Middle frontal gyrus (tissue), 1 donor: ENCODE data around the gene BRMS1.
A peak's percentile ranks its signal among the peaks of the same experiment; 100 is the strongest.
"Not testable (repeated sequence)": the region's sequence is repeated elsewhere in the genome, so short reads cannot be mapped to it uniquely, and the experiment has no call there.

ENCODE experiments used
- DNase-seq: peaks from one replicate; pipeline ENCODE4 v3.0.0-alpha.2; 2015; ENCODE audit warnings: low spot score; ENCODE audit errors: extremely low spot score

BRMS1 gene, protein sequence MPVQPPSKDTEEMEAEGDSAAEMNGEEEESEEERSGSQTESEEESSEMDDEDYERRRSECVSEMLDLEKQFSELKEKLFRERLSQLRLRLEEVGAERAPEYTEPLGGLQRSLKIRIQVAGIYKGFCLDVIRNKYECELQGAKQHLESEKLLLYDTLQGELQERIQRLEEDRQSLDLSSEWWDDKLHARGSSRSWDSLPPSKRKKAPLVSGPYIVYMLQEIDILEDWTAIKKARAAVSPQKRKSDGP

DNA sequence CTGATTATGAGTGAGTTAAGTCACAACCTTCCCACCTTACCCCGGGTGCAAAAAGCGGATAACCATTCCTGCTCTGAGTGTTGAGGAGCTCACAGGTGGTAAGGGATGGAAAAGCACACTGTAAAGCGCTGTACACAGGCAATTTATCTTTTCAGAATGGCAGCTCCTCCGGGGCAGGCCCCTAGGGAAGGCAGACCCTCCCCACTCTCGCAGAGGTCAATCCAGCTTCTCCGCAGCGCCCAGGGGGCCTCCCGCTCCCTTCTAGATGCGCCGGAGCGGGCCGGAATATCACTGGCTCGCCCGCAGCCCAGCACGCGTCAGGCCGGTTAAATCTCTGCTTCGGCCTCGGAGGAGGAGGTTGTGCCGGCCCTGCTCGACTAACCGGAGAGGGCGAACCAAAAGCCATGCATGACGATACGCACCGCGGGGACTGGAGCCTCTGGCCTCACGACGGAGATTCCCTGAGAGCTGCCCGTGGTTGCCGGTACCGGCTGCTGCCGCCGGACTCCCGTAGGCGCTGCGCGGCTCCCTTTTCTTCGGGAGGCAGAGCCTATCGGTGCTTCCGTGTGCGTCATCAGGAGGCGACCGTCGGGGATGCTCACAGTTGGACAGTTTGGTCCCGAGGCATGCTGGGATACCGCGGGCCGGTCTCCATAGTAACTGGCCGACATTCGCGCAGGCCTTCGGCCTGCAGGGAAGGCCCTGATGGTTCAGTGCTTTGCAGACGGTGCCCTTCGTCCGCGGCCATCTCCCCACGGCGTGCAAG, at the start of gene BRMS1:
Gene BRMS1 (minus strand): TSS at position 555 of the 766 bp plus-strand sequence. CDS start 2,870 bp downstream, outside the sequence.
- peak; percentile 93 for DNase-seq

DNA sequence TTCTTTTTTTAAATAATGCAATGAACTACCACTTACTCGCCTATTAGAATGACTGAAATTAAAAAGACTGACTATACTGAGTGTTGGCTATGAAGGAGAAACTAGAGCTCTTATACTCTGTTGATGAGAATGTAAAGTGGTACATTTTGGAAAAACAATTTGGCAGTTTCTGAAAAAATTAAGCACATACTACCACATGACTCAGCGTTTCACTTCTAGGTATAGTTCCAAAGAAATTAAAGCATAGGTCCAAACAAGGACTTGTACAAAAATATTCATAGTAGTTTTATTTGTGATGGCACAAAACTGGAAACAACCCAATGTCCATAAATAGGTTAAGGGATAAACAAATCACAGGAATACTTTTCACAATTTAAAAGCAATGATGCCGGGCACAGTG, 49.0 kb upstream of the BRMS1 start:
- DNase-seq, result no peak

DNA sequence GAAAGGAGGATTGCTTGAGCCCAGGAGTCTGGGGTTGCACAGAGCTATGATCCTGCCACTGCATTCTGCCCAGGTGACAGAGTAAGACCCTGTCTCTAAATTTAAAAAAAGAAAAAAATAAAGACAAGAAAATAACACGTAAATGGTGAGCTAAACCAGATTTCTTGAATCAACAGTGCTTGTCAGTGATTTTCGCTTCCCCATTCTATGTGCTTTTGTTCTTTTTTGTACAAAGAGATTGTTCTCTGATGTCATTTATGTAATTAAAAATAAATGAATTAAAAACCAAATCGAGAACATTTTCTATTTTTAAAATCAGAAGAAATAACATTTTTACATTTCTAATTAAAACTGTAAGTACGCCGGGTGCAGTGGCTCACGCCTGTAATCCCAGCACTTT, 46.4 kb upstream of the BRMS1 start:
- no peak for DNase-seq

DNA sequence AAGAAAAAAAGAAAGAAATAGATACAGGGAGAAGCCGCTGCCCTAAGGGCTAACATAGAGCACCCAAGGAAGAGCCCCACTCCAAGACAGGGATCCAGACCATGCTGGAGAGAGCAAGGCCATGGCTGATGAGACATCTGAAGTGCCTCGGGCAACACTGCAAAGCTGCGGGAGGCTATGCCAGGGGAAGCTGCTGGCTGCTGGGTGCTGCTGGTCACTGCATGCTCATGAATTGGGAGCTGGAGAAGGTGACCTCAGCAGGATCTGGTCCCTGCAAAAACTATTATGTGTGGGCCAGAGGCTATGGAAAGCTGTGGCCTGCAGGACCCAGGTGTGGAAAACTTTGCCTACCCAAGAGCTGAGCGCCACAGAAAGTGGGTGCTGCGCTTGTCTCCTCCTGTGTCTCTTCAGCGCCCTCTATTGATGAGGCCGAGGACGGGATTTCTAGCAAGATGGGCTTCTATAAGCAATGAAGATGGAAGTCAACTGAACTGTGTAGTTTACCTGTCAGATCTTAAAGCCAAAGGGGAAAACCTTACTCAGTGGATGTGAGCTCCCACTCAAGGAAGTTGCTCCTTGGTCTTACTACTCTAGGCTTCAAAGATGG, 44.0 kb upstream of the BRMS1 start:
- DNase-seq, result no peak

- DNase-seq, result peak; percentile 76
These were observed 41.5 kb upstream of the BRMS1 start for GRCh38 chr11:66386171-66387069.

- DNase-seq, result not testable (repeated sequence)
These were observed 39.4 kb upstream of the BRMS1 start for GRCh38 chr11:66384316-66384715.

- not testable (repeated sequence) for DNase-seq
These were observed 35.4 kb upstream of the BRMS1 start for GRCh38 chr11:66380264-66380663.

DNA sequence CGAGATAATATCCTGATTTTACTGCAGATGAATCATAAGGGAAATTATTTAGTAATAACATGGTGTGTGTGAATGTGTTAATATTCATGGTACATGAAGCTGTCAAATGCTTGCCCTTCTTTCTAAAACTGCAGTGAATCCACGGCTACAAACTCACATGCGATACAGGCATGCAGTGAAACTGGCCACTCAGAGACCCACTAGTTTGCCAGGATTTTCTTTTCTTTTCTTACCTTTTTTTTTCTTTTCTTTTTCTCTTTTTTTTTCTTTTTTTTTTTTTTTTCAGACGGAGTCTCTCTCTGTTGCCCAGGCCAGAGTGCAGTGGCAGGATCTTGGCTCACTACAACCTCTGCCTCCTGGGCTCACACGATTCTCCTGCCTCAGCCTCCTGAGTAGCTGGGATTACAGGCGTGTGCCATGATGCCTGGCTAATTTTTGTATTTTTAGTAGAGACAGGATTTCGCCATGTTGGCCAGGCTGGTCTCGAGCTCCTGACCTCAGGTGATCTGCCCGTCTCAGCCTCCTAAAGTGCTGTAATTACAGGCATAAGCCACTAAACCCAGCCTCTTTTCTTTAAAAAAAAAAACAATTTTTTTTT, 28.9 kb upstream of the BRMS1 start:
- not testable (repeated sequence) for DNase-seq

DNA sequence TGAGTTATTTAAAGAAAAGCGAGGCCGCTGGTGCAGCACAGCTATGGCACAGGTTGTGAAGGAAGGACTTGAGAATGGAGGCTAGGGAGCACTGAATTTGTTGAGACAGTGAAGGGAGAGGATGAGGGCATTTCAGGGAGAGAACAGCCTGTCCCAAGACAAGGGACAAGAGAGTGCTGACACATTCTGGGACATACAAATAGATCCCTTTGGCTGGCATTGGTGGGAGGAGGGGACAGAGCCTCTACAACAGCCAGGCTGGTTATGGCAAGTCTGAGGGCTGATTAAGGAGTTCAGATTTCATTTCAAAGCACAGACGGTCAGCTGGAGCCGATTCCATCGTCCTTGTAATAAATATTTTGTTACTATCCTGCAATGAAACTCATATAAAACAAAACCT, 28.4 kb upstream of the BRMS1 start:
- DNase-seq, result no peak

DNA sequence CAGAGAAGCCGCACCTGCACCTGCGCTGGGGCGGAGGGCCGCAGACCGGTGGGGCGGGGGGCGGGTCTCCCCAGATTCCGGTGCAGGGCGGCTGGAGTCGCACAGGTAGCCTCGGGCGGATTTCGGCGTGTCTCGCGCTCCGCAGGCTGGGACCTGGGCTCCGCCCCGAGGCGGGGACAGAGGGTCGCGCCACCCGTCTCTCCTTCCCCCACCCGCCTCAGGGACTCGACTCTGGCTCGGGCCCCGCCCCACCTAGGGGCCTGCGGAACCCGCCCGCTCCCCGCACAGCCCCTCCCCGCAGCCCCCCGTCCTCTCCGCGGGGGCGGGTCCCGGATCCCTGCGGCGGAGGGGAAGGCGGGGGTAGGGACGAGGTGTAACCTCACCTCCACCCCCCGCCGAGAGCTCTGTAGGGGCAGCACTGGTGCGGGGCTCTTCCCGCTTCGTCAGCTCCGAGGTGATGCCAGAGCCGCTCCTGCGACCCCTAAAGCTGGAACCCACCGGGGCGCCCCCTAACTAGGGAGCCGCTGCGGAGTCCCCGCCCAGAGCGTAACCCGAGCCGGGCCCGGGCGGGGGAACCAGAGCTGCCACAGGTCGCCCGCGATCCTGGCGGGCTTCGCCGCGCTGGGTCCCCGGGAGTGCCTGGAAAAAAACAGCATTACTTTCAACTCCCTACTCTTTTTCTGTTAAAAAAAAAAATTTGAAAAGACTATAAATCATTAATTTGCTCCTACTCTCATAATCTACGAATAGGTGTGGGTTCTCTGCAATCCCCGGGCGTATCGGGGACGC, 26.9 kb upstream of the BRMS1 start, which contains the start of gene SLC29A2:
Gene SLC29A2 (minus strand): TSS at position 134 of the 789 bp plus-strand sequence. CDS start 169 bp downstream, outside the sequence.
- DNase-seq, result no peak

DNA sequence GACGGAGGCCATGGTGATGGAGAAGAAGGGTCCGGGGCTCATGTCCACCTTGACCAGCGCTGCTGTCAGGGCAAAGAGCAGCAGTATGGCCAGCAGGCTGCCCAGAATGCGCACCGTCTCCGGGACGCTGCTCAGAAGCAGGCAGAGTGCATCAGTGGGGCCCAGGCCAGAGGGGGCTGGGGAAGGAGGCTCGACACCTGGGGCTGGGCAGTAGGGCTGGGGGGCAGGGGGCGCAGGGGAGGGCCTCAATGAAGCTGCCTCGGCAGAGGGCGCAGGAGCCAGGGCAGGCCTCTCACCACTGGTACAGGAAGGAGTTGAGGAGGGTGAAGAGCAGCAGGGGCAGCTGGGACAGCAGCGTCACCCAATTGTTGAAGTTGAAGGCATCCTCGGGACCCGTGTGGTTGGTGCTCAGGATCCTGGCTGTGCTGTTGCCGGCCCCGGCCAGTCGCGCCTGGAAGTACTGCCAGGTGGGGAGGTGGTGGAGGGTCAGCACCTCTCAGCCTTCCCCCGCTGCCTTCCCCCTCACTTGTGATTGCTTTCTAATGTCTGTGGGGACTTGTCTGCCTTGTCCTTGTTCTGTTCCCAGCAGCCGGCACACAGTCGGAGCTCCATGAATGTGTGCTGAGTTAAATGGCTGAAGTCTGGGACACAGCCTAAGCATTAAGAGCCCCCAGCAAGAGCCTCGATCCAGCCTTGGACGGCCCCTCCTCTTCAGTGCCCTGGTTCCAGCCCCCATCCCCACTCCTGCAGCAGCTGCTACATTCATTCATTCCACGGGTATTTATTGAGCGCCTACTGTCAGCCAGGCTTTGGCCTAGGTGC, 24.4 kb upstream of the BRMS1 start:
- DNase-seq, result no peak

GRCh38 chr11:66368484-66368883, 23.6 kb upstream of the BRMS1 start:
- no peak for DNase-seq

DNA sequence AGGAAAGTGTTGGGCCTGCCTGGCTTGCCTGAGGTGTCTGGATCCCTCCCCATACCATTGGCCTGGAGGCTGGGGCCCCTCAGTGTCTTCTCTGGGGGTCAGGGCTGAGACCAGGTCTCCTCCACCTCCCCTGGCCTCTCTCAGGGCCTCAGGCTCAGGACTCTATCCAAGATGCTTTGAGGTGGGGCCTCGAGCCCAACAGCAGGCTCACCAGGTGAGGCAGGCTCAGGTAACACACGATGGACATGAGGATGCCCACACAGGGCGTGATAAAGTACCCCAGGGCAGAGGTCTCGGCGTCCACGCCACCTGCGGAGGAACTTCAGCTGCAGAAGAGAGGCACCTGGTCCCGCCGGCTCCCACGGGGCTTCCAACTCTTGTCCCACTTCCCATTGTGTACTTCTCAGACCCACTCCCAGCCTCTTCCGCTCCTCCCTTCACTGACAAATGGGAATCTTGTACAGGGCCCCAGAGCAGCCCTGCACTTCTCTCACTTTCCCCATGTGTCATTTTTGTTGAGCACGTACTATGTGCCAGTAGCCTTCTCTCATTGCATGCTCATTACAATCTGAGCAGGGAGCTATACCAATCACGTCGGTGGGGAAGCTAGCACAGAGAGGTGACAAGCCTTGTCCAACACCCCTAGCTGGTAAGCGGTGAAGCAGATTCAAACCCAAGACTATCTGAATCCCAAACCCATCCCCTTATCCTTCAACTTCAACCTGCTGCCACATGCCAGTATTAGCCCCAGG, 22.8 kb upstream of the BRMS1 start:
- no peak for DNase-seq

- no peak for DNase-seq
These were observed 22.1 kb upstream of the BRMS1 start for GRCh38 chr11:66366844-66367477.

DNA sequence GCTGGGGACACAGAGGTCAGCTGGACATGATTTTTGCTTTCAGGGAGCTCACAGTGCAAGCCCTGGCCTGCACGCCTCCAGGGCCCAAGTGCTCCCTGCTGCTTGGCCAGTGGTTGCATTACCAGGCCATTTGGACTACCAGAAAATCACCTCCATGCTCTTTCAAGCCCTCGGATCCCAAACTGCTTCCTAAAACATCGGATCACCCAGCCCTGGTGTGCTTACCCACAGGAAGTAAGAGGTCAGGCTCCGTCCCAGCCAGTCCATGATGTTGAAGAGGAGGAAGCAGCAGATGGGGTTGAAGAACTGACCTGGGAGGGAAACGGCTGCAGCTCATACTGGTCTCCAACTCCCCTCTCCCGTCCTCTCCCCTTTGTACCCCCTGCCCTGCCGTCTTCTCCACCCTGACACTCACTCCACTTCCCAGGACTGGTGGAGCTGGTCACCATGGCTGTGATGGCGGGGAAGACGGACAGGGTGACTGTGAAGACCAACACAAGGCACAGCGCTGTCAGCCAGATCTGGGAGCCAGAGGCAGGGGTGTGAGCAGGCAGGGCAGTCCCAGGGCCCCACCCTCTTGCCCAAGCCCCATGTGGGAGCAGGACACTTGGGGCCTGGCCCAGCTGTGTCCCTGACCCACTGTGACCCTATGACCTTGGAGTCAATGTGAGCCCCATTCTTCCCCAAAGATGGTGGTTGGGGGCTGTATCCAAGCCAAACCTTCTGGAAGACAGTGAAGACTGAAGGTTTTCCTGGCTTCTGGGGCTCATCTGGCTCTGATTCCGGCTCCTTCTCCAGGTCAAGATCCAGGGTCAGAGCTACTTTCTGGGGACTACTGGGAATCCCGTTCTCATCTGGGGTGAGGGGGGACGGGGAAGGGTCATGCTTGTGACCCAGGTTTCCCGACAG, 21.1 kb upstream of the BRMS1 start:
- no peak for DNase-seq

DNA sequence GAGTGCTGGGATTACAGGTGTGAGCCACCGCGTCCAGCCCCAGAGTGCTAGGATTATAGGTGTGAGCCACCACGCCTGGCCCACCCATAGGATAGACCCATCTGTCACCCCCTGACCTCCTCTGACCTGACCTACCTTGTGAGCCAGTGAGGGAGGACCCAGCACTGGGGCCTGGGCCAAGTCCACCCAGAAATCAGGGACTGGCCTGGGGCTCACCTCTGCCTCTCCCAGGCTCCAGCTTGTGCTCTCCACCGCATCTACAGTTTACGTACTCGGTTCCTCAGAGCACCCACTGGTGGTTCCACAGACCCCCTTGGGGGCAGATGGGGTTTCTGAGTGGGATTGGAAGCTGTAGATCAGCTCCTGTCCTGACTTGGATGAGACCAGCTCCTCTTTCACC, 20.3 kb upstream of the BRMS1 start:
- no peak for DNase-seq
